Measurements from ENCODE around the gene CCDC91.

- TF ChIP-seq ARID3A (IDR thresholded peaks at IDR 0.05; ENCODE audit: borderline replicate concordance, low read depth, low read length) (no peak), GABPA (tag; conservative IDR thresholded peaks at IDR 0.05; ENCODE audit: low read depth) (no peak), EZH2 (IDR thresholded peaks at IDR 0.05; ENCODE audit: borderline replicate concordance, low read depth, low read length) (no peak), POLR2A (conservative IDR thresholded peaks at IDR 0.05) (no peak), TBL1XR1 (IDR thresholded peaks at IDR 0.05; ENCODE audit: low read length in 2 of 2) (no peak), ZFP36 (IDR thresholded peaks at IDR 0.05; ENCODE audit: low read depth, low read length, partially characterized antibody) (no peak), CHD2 (IDR thresholded peaks at IDR 0.05; ENCODE audit: low read depth, low read length) (no peak), FOXJ3 (CRISPR knock-in tag; IDR thresholded peaks at IDR 0.05) (no peak), BCL6 (CRISPR knock-in tag; IDR thresholded peaks at IDR 0.05) (no peak), FOS (IDR thresholded peaks at IDR 0.05; ENCODE audit: extremely low read depth, insufficient read length) (no peak), CTCF (IDR thresholded peaks at IDR 0.05 in 2 of 3, conservative IDR thresholded peaks at IDR 0.05 in 1 of 3; ENCODE audit: insufficient read depth in 2 of 3, low read depth in 1 of 3, low read length in 3 of 3) (no peak)
- TF ChIP-seq, protein P1, sequence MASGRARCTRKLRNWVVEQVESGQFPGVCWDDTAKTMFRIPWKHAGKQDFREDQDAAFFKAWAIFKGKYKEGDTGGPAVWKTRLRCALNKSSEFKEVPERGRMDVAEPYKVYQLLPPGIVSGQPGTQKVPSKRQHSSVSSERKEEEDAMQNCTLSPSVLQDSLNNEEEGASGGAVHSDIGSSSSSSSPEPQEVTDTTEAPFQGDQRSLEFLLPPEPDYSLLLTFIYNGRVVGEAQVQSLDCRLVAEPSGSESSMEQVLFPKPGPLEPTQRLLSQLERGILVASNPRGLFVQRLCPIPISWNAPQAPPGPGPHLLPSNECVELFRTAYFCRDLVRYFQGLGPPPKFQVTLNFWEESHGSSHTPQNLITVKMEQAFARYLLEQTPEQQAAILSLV (tag; IDR thresholded peaks at IDR 0.05): no peak
- TF ChIP-seq, protein P2, sequence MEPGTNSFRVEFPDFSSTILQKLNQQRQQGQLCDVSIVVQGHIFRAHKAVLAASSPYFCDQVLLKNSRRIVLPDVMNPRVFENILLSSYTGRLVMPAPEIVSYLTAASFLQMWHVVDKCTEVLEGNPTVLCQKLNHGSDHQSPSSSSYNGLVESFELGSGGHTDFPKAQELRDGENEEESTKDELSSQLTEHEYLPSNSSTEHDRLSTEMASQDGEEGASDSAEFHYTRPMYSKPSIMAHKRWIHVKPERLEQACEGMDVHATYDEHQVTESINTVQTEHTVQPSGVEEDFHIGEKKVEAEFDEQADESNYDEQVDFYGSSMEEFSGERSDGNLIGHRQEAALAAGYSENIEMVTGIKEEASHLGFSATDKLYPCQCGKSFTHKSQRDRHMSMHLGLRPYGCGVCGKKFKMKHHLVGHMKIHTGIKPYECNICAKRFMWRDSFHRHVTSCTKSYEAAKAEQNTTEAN (CRISPR knock-in tag; IDR thresholded peaks at IDR 0.05): no peak
These were observed 46.2 kb upstream of the CCDC91 start for GRCh38 chr12:28144059-28144458.
